Measurements from ENCODE around the gene PTPRG.

PTPRG gene

GRCh38 chr3:61908382-61908781, 347.0 kb downstream of the PTPRG start:
- DNase-seq = no peak

GRCh38 chr3:61910732-61911131, 349.4 kb downstream of the PTPRG start:
- DNase-seq = no peak

GRCh38 chr3:61912158-61912557, 350.8 kb downstream of the PTPRG start:
- no peak for DNase-seq

- no peak for DNase-seq
Observed at GRCh38 chr3:61913701-61914100, 352.3 kb downstream of the PTPRG start.

- DNase-seq = no peak
Observed at GRCh38 chr3:61914276-61914675, 352.9 kb downstream of the PTPRG start.

GRCh38 chr3:61915296-61915695, 353.9 kb downstream of the PTPRG start:
- DNase-seq = no peak

- DNase-seq = no peak
Observed at GRCh38 chr3:61919371-61919770, 358.0 kb downstream of the PTPRG start.

- DNase-seq = no peak
Observed at GRCh38 chr3:61922118-61922517, 360.7 kb downstream of the PTPRG start.

GRCh38 chr3:61924090-61924735, 362.8 kb downstream of the PTPRG start:
- no peak for DNase-seq

- DNase-seq = no peak
Observed at GRCh38 chr3:61924991-61925390, 363.6 kb downstream of the PTPRG start.

- DNase-seq = no peak
Observed at GRCh38 chr3:61925721-61926120, 364.4 kb downstream of the PTPRG start.

- DNase-seq = no peak
Observed at GRCh38 chr3:61926923-61927322, 365.6 kb downstream of the PTPRG start.

- DNase-seq = no peak
Observed at GRCh38 chr3:61927332-61927731, 366.0 kb downstream of the PTPRG start.

- DNase-seq = no peak
Observed at GRCh38 chr3:61928039-61928438, 366.7 kb downstream of the PTPRG start.

GRCh38 chr3:61928776-61929314, 367.5 kb downstream of the PTPRG start:
- no peak for DNase-seq

GRCh38 chr3:61929617-61930016, 368.2 kb downstream of the PTPRG start:
- DNase-seq = no peak

GRCh38 chr3:61932499-61932898, 371.1 kb downstream of the PTPRG start:
- no peak for DNase-seq

- DNase-seq = no peak
Observed at GRCh38 chr3:61933798-61934504, 372.6 kb downstream of the PTPRG start.

GRCh38 chr3:61934505-61934871, 373.1 kb downstream of the PTPRG start:
- DNase-seq = no peak

- DNase-seq = no peak
Observed at GRCh38 chr3:61935814-61936213, 374.4 kb downstream of the PTPRG start.

GRCh38 chr3:61936344-61936937, 375.1 kb downstream of the PTPRG start:
- DNase-seq = no peak

GRCh38 chr3:61937477-61937876, 376.1 kb downstream of the PTPRG start:
- no peak for DNase-seq

- no peak for DNase-seq
Observed at GRCh38 chr3:61938878-61939549, 377.6 kb downstream of the PTPRG start.

- DNase-seq = no peak
Observed at GRCh38 chr3:61940236-61940635, 378.9 kb downstream of the PTPRG start.

Measured in CD4-positive, alpha-beta T cell treated with Interleukin-1 beta for 1 hour (primary cell).